HG03354 (cell line): Measurements from ENCODE around the gene IGLON5.

ENCODE experiments used
- ATAC-seq: cut with Tn5 transposase; IDR thresholded peaks from one replicate; pipeline ENCODE4 v1.9.1; 2021; ENCODE audit warnings: mild to moderate bottlenecking; ENCODE audit not compliant: unreplicated experiment, poor library complexity, severe bottlenecking

The IGLON5 gene

GRCh38 chr19:51356159-51356801, 44.8 kb downstream of the IGLON5 start:
- no peak for ATAC-seq

GRCh38 chr19:51357952-51358351, 46.5 kb downstream of the IGLON5 start:
- ATAC-seq: no peak

DNA sequence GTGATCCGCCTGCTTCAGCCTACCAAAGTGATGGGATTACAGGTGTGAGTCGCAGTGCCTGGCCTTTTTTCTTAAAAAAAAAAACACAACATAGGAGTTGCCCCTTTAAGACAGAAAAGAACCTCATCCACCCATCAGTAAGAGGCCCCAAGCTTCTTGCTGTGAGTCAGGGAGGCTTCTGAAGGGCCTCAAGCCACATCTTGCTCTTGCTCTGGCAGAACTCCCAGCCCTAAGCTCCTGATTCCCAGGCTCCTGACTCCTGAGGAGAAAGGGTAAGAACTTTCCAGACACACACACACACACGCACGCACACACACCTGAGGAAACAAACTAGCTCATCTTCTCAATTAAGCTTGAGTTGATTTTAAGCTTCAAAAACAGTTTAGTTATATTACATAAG, 47.9 kb downstream of the IGLON5 start:
- ATAC-seq: no peak

DNA sequence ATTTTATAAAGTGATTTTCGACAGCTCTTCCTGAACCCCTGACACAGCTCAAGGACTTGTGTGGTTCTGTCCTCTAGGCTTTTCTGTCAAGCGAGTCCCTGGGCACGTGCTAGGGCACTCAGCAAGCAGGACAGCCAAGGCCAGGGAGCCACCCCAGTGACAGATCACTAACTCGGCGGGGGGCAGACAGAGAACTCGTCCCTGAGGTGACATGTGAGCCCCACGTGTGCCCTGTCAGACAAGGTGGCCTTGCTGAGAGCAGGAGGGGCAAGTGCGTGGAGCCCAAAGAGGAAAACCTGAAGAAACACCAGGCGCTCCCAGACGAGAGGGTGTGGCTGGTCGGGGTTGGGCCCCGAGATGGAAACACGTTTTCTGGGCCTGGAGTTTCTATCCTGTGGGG, 49.8 kb downstream of the IGLON5 start:
- no peak for ATAC-seq

- ATAC-seq: no peak
Observed at GRCh38 chr19:51364200-51365106, 53.0 kb downstream of the IGLON5 start.

- no peak for ATAC-seq
Observed at GRCh38 chr19:51365211-51365964, 53.9 kb downstream of the IGLON5 start.

- ATAC-seq: no peak
Observed at GRCh38 chr19:51365965-51366388, 54.5 kb downstream of the IGLON5 start, which contains the start of gene ETFB. ETFB (minus strand) TSS chr19:51366388; CDS start chr19:51366326, 62 bp downstream.

- peak; percentile 47 for ATAC-seq
Observed at GRCh38 chr19:51366389-51367254, 55.2 kb downstream of the IGLON5 start.

DNA sequence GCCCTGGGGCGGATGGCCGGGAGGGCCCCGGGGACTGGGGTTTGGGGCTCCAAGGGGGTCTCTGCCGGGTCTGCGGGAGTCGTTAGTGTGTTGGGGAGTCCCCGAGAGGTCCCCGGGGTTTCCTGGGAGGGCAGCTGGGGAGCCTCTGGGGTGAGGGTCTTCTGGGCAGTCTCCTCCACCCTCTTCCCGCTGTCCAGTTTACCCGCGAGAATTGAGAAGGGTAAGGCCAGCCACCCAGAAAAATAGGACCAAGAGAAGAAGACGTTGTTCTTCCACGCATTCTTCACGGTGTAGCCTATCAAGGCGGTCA, 55.8 kb downstream of the IGLON5 start:
- no peak for ATAC-seq

GRCh38 chr19:51367565-51368365, 56.3 kb downstream of the IGLON5 start:
- peak; percentile 77 for ATAC-seq

DNA sequence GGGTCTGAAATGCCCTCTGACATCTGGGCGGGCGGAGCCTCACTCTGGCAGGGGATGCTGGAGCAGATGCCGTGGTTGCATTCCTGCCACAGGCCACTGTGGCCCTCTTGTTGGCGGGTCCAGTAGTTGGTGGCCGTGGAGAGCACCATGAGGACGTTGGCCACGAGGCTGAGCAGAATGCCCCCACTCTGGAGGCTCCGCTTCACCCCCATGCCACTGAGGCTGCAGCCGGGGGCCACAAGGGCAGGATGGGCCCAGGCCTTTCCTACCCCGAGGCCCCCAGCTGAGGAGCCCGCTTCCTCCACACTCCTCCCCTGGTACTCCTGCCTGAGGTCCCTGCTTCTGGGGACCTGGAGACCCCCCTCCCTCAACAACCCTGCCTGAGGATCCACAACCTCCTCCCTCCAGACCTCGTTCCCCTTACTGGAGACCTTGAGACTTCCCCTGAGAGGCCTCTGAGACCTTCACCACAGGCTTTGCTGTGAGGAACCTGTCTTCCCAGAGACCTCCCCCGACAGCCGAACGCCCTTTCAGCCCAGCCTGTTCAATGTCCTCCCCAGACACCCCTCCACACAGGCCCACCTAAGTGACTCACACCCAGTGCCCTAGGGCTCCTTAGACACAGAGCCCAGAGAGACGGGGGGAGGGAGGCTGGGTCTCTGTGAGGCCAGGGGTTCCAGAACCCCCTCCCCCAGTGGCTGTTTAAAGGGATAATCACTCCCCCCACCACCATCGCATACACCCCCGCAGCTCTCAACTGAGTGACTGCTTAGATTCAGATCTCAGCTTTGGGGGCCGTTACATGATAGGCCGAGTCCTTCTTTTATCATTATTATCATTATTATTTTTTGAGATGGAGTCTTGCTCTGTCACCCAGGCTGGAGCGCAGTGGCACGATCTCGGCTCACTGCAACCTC, 57.2 kb downstream of the IGLON5 start, which contains the start of gene CLDND2:
Gene CLDND2 (minus strand): TSS at position 638 of the 917 bp plus-strand sequence. CDS start 426 bp downstream, at position 212.
- ATAC-seq: no peak

DNA sequence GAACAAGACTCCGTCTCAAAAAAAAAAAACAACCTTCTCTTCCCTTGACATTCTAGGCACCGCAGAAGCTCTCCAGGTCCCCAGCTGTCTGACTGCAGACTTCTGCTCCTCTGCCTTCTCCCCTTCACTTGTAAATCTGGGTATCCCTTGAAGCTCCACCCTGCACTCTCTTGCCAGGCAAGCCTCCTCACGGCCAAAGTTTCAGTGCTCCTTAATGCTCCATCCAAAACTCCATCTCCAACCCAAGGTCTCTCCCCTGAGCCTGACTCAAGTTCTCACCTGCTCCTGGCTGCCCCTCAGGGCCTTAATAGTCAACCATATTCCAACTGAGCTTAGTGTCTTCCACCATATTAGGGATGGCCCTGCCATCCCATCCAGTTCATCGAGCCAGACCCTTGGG, 58.8 kb downstream of the IGLON5 start:
- ATAC-seq: no peak

GRCh38 chr19:51371186-51371690, 59.8 kb downstream of the IGLON5 start:
- ATAC-seq: no peak

- no peak for ATAC-seq
Observed at GRCh38 chr19:51372021-51372648, 60.7 kb downstream of the IGLON5 start.

DNA sequence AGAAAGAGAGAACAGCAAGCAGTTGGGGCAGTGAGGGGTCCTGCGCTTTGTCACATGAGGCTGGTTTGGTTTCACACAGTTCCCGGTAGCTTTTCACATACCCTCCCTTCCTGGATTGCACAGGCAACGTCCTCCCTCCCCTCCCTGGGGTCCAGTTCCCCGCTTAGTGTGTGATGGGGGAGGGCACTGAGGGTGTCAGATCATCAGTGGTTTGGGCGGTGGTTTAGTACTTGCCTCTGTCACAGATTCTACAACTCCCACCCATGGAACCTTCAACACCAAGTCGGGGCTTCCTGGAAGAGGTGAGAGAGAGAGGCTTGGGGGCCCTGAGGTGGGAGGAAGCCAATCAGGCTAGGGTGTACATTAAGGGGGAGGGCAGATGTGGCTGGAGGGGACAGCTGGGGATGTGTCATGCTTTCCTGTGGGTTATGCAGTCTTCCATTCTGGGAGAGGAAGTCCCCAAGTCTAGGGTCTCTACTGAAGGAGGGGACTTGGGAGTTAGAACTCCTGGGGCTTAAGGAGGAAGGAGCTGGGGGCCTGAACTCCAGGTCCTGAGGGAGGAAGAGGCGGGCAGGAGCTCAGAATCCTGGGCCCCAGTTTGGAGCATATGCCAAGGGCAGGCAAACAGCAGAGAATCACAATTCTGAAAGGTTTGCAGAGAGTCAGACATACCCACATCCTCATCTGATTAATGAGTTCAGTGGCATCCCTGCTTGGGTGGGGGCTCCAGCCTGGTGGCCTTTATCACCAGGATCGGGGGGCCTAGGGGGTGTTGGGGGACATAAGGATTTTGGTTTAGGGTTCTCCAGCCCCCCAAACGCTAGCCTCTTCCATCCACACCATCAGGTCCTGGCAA, 61.4 kb downstream of the IGLON5 start, which contains the start of gene NKG7:
Gene NKG7 (minus strand): TSS at position 6 of the 856 bp plus-strand sequence. CDS start 119 bp downstream, outside the sequence.
- ATAC-seq: peak; percentile 42
